ENCODE results near the gene TMEM132A.

DNA sequence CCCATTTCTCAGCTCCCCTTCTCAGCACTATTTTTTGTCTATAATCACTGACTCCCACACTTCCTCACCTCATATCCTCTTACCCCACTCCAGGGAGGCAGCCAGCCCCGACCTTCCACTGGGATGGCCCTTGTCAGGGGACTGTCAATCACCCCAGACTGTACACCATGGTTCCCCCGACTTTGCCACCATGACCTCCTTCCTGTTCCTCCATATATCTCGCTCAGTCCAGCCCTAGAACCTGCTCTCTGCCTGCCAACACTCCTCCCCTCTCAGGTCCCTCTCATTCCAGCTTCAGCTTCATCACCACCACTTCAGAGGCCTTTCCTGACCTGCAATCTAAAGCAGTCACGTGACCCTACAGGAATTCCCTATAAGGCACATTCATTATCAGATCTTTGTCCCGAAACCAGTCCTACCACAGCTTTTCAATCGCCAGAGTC is 34.4 kb upstream of the TMEM132A start:
- TF ChIP-seq, protein P1, sequence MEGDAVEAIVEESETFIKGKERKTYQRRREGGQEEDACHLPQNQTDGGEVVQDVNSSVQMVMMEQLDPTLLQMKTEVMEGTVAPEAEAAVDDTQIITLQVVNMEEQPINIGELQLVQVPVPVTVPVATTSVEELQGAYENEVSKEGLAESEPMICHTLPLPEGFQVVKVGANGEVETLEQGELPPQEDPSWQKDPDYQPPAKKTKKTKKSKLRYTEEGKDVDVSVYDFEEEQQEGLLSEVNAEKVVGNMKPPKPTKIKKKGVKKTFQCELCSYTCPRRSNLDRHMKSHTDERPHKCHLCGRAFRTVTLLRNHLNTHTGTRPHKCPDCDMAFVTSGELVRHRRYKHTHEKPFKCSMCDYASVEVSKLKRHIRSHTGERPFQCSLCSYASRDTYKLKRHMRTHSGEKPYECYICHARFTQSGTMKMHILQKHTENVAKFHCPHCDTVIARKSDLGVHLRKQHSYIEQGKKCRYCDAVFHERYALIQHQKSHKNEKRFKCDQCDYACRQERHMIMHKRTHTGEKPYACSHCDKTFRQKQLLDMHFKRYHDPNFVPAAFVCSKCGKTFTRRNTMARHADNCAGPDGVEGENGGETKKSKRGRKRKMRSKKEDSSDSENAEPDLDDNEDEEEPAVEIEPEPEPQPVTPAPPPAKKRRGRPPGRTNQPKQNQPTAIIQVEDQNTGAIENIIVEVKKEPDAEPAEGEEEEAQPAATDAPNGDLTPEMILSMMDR (IDR thresholded peaks at IDR 0.05; ENCODE audit: low read depth, low read length, missing input control) = no peak
- TF ChIP-seq, protein P2, sequence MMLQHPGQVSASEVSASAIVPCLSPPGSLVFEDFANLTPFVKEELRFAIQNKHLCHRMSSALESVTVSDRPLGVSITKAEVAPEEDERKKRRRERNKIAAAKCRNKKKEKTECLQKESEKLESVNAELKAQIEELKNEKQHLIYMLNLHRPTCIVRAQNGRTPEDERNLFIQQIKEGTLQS (IDR thresholded peaks at IDR 0.05) = no peak
- TF ChIP-seq EGR1 (IDR thresholded peaks at IDR 0.05; ENCODE audit: low read depth in 2 of 2) = no peak
- no peak for TF ChIP-seq YY1 (IDR thresholded peaks at IDR 0.05)
- TF ChIP-seq, protein P3, sequence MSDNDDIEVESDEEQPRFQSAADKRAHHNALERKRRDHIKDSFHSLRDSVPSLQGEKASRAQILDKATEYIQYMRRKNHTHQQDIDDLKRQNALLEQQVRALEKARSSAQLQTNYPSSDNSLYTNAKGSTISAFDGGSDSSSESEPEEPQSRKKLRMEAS (IDR thresholded peaks at IDR 0.05) = no peak
- TF ChIP-seq NR2F2 (IDR thresholded peaks at IDR 0.05) = no peak
- TF ChIP-seq, protein P4, sequence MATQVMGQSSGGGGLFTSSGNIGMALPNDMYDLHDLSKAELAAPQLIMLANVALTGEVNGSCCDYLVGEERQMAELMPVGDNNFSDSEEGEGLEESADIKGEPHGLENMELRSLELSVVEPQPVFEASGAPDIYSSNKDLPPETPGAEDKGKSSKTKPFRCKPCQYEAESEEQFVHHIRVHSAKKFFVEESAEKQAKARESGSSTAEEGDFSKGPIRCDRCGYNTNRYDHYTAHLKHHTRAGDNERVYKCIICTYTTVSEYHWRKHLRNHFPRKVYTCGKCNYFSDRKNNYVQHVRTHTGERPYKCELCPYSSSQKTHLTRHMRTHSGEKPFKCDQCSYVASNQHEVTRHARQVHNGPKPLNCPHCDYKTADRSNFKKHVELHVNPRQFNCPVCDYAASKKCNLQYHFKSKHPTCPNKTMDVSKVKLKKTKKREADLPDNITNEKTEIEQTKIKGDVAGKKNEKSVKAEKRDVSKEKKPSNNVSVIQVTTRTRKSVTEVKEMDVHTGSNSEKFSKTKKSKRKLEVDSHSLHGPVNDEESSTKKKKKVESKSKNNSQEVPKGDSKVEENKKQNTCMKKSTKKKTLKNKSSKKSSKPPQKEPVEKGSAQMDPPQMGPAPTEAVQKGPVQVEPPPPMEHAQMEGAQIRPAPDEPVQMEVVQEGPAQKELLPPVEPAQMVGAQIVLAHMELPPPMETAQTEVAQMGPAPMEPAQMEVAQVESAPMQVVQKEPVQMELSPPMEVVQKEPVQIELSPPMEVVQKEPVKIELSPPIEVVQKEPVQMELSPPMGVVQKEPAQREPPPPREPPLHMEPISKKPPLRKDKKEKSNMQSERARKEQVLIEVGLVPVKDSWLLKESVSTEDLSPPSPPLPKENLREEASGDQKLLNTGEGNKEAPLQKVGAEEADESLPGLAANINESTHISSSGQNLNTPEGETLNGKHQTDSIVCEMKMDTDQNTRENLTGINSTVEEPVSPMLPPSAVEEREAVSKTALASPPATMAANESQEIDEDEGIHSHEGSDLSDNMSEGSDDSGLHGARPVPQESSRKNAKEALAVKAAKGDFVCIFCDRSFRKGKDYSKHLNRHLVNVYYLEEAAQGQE (IDR thresholded peaks at IDR 0.05) = no peak
- TF ChIP-seq, protein P5, sequence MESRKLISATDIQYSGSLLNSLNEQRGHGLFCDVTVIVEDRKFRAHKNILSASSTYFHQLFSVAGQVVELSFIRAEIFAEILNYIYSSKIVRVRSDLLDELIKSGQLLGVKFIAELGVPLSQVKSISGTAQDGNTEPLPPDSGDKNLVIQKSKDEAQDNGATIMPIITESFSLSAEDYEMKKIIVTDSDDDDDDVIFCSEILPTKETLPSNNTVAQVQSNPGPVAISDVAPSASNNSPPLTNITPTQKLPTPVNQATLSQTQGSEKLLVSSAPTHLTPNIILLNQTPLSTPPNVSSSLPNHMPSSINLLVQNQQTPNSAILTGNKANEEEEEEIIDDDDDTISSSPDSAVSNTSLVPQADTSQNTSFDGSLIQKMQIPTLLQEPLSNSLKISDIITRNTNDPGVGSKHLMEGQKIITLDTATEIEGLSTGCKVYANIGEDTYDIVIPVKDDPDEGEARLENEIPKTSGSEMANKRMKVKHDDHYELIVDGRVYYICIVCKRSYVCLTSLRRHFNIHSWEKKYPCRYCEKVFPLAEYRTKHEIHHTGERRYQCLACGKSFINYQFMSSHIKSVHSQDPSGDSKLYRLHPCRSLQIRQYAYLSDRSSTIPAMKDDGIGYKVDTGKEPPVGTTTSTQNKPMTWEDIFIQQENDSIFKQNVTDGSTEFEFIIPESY (IDR thresholded peaks at IDR 0.05) = no peak
- TF ChIP-seq JUND (IDR thresholded peaks at IDR 0.05) = no peak
- no peak for TF ChIP-seq SP1 (IDR thresholded peaks at IDR 0.05)
